Upper lobe of left lung (tissue), 6 donors: Measurements from ENCODE around the gene FKBP8. TPM values are rescaled to one million over a fixed set of nuclear protein-coding genes. Genes with fewer than 3 reads are reported as not detected.
"Not testable (repeated sequence)": the region's sequence is repeated elsewhere in the genome, so short reads cannot be mapped to it uniquely, and the experiment has no call there.

Source experiments
- ATAC-seq, 2 donors: fragments of 200-7000 bp; cut with Tn5 transposase; one replicate each; pipeline ENCODE4 v1.9.1; 2022; ENCODE audit warnings: mild to moderate bottlenecking in 2 of 2, moderate library complexity in 2 of 2; ENCODE audit not compliant: low FRiP score in 2 of 2
- DNase-seq, 2 donors: peaks; one replicate each; pipeline ENCODE4 v3.0.0-alpha.2; 2019 to 2020
- H3K27ac ChIP-seq, 4 donors: fragments of 200-600 bp; sonication (generic); one replicate each; pipeline ENCODE4 v1.5.1; 2016 to 2019
- H3K27me3 ChIP-seq, 4 donors: fragments of 200-600 bp; sonication (generic); one replicate each; pipeline ENCODE4 v1.5.1; 2017 to 2019
- H3K36me3 ChIP-seq, 4 donors: fragments of 200-600 bp; sonication (generic); one replicate each; pipeline ENCODE4 v1.5.1; 2016 to 2019
- H3K4me1 ChIP-seq, 4 donors: fragments of 200-600 bp; sonication (generic); one replicate each; pipeline ENCODE4 v1.5.1; 2018 to 2019
- H3K4me3 ChIP-seq, 4 donors: fragments of 200-600 bp; sonication (generic); one replicate each; pipeline ENCODE4 v1.5.1; 2017 to 2019; ENCODE audit warnings: mild to moderate bottlenecking in 2 of 4, moderate library complexity in 1 of 4
- H3K9me3 ChIP-seq, 4 donors: fragments of 200-600 bp; sonication (generic); one replicate each; pipeline ENCODE4 v1.5.1; 2018 to 2019
- EP300 ChIP-seq, 4 donors: sonication (generic); formaldehyde crosslinking; IDR thresholded peaks; one replicate each; pipeline ENCODE4 v1.5.1; 2017; ENCODE audit warnings: antibody characterized with exemption in 4 of 4, control low read depth in 2 of 4
- POLR2A ChIP-seq, 4 donors: fragments of 450-650 bp; IDR thresholded peaks; one replicate each; pipeline ENCODE4 v1.5.1; 2016 to 2017; ENCODE audit warnings: antibody characterized with exemption in 4 of 4, mild to moderate bottlenecking in 2 of 4
- POLR2AphosphoS5 ChIP-seq, 2 donors: sonication (generic); formaldehyde crosslinking; IDR thresholded peaks; one replicate each; pipeline ENCODE4 v1.5.1; 2017; ENCODE audit warnings: antibody characterized with exemption in 2 of 2
- WGBS, 2 donors: methylation state at CpG; one replicate each; pipeline ENCODE4 v1.1.5; 2017 to 2018; 5-methylcytosine and 5-hydroxymethylcytosine counted together
- total RNA-seq, 6 donors: library from RNA; depleted of rRNA in 4 of 6; stranded (reverse); fragments of >200 nt in 4 of 6; gene quantifications; one replicate each; pipeline versions ENCODE4 v1.1.0 to v1.2.1, GENCODE V29; 2016 to 2021
- TF ChIP-seq, protein P1 (sequence below), 6 experiments: fragments of 450-650 bp in 4 of 6; fragments of 200-600 bp in 2 of 6; sonication (generic) in 2 of 6; IDR thresholded peaks; one replicate each; pipeline ENCODE4 v1.5.1; 2016 to 2019; ENCODE audit warnings: antibody characterized with exemption in 6 of 6
- donor health status: DM: no; HTN: no; CAD: no; lungs with moderate emphysema.
- donor health status: DM: no; HTN: yes; CAD: no; lungs with severe emphysema.

Gene FKBP8
- total RNA-seq, 6 donors from 2014 or later: 242 to 450 (median 284) TPM

DNA sequence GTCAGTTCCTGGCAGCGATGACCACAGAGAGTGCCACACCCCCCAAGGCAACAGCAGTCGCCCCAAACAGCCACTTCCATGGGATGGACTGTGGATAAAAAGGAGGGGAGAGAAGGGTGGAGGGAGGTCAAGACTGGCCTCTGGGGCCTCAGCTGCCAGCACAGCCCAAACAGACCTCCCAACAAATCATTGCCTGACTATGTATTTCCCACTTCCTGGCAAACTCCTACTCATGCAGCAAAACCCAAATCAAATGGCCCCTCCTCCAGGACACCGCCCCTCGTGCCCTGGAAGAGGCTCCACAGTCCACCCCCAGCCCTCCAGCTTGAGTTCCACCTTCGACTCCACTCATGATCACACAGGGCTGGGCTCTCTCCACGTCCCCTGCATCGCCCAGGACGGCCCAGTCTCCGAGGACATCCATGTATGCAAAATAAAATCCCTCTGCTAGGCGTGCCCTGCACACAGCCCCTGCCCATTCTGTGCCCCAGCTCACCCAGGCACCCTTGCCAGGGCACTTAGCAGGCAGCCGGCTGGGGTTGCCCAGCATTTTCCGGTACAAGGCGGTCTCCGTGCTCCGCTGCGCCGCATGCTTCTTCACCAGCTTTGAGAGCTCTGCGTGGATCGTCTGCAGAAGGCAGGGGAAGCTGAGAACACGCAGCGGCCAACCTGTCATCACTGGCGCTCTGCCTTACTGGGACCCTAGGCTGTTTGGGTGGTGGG, 11.0 kb downstream of the FKBP8 start:
- no peaks in the 10 kb centered on the region for H3K9me3 ChIP-seq
- DNase-seq (peak in 1 of 2 donors; percentile 68), ATAC-seq (no peak)
- TF ChIP-seq POLR2AphosphoS5 (IDR thresholded peaks at IDR 0.05): no peak
- TF ChIP-seq POLR2A (IDR thresholded peaks at IDR 0.05): no peak
- TF ChIP-seq, protein P1, sequence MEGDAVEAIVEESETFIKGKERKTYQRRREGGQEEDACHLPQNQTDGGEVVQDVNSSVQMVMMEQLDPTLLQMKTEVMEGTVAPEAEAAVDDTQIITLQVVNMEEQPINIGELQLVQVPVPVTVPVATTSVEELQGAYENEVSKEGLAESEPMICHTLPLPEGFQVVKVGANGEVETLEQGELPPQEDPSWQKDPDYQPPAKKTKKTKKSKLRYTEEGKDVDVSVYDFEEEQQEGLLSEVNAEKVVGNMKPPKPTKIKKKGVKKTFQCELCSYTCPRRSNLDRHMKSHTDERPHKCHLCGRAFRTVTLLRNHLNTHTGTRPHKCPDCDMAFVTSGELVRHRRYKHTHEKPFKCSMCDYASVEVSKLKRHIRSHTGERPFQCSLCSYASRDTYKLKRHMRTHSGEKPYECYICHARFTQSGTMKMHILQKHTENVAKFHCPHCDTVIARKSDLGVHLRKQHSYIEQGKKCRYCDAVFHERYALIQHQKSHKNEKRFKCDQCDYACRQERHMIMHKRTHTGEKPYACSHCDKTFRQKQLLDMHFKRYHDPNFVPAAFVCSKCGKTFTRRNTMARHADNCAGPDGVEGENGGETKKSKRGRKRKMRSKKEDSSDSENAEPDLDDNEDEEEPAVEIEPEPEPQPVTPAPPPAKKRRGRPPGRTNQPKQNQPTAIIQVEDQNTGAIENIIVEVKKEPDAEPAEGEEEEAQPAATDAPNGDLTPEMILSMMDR (IDR thresholded peaks at IDR 0.05): no peak
- TF ChIP-seq EP300 (IDR thresholded peaks at IDR 0.05): no peak
- H3K27me3 ChIP-seq: no peaks in the 10 kb centered on the region
- no peak overlapping the region for H3K27ac ChIP-seq
- H3K36me3 ChIP-seq: peaks cover 19 to 58% (median 47%) of the 10 kb centered on the region in 4 donors
- H3K4me1 ChIP-seq: no peaks in the 10 kb centered on the region
- H3K4me3 ChIP-seq: no peak overlapping the region
- WGBS, 2 donors: 97% methylated on average over 12 to 22 of the region's 22 CpGs

DNA sequence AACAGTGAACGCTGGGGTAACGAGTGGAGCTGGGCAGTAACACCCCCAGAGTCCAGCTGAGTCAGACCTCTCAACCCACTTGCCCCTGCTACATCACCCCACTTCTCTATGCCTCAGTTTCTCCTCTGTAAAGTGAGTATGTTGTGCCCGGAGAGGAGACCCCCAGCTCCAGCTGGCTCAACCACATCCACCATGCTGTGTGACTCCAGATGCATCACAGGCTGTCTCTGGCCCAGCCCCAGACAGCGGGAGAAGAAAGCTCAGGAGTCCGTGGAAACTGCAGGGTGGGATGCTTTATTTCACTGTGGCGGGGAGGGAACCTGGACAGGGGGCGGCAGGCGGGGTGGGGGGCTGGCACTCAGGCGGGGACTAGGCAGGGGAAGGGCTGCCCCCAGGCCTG, 11.9 kb downstream of the FKBP8 start:
- DNase-seq (no peak), ATAC-seq (no peak)
- Histone ChIP-seq H3K36me3 (peaks cover 18 to 50% (median 39%) of the 10 kb centered on the region in 4 donors), H3K27me3 (no peaks in the 10 kb centered on the region), H3K27ac (no peak overlapping the region), H3K9me3 (no peaks in the 10 kb centered on the region), H3K4me1 (no peaks in the 10 kb centered on the region), H3K4me3 (no peak overlapping the region)
- TF ChIP-seq POLR2AphosphoS5 (IDR thresholded peaks at IDR 0.05): no peak
- no peak for TF ChIP-seq POLR2A (IDR thresholded peaks at IDR 0.05)
- TF ChIP-seq EP300 (IDR thresholded peaks at IDR 0.05): no peak
- TF ChIP-seq, protein P1 (IDR thresholded peaks at IDR 0.05): no peak
- 98 to 99% methylated on average over 7 to 8 of the region's 9 CpGs for WGBS, 2 donors

DNA sequence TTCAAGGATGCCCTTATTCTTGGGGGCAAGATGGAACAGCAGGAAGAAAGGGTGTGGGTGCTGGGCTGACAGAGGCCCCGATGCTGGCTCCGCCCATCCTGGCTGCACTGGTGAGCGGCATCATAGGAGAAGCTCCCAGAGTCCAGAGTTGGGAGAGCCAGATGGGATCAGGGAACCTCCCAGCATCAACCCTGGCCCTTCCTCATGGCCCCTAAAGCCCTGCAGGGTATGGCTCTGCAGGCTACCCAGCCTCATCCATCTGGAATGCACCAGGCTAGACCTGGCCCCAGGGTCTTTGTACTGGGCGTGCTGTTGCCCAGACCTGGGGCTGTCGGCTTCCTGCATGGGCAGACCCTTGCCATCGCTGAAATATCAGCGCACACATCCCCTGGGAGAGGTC, 13.6 kb downstream of the FKBP8 start:
- DNase-seq (no peak), ATAC-seq (peak in 1 of 2 donors; percentile 27)
- no peaks in the 10 kb centered on the region for H3K4me1 ChIP-seq
- H3K4me3 ChIP-seq: no peak overlapping the region
- TF ChIP-seq EP300 (IDR thresholded peaks at IDR 0.05): no peak
- TF ChIP-seq, protein P1 (IDR thresholded peaks at IDR 0.05): no peak
- TF ChIP-seq POLR2A (IDR thresholded peaks at IDR 0.05): no peak
- TF ChIP-seq POLR2AphosphoS5 (IDR thresholded peaks at IDR 0.05): no peak
- no peak overlapping the region for H3K27ac ChIP-seq
- no peaks in the 10 kb centered on the region for H3K27me3 ChIP-seq
- 82 to 83% methylated on average over 7 of the region's 7 CpGs for WGBS, 2 donors
- H3K36me3 ChIP-seq: peaks cover 14 to 35% (median 27%) of the 10 kb centered on the region in 4 donors
- H3K9me3 ChIP-seq: no peaks in the 10 kb centered on the region

DNA sequence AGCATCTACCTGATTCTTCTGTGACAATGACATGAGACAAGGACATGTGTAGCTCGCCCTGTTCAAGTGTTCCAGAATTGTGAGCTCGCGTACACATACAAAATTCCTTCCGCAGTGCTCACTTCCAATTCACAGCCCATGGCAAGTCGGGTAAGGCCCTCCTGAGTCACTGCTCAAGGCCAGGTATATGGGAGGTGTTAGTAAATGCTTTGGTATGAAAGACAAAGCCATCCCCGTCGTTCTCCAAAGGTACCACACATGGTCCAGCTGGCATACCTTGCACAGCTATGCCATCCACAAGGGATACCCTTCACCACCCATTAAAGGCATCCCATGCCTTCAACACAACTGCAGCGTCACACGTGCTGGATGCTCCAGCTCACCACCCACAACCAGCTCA, 17.1 kb downstream of the FKBP8 start:
- H3K4me3 ChIP-seq: no peak overlapping the region
- ATAC-seq (no peak), DNase-seq (no peak)
- H3K27me3 ChIP-seq: no peaks in the 10 kb centered on the region
- H3K9me3 ChIP-seq: no peaks in the 10 kb centered on the region
- peaks cover 0 to 4% (median 0%) of the 10 kb centered on the region in 4 donors for H3K4me1 ChIP-seq
- WGBS, 2 donors: 95 to 96% methylated on average over 9 of the region's 9 CpGs
- H3K36me3 ChIP-seq: peaks cover 1 to 5% (median 2%) of the 10 kb centered on the region in 4 donors
- TF ChIP-seq, protein P1 (IDR thresholded peaks at IDR 0.05): no peak
- TF ChIP-seq POLR2AphosphoS5 (IDR thresholded peaks at IDR 0.05) (no peak), EP300 (IDR thresholded peaks at IDR 0.05) (no peak), POLR2A (IDR thresholded peaks at IDR 0.05) (no peak)
- no peak overlapping the region for H3K27ac ChIP-seq

DNA sequence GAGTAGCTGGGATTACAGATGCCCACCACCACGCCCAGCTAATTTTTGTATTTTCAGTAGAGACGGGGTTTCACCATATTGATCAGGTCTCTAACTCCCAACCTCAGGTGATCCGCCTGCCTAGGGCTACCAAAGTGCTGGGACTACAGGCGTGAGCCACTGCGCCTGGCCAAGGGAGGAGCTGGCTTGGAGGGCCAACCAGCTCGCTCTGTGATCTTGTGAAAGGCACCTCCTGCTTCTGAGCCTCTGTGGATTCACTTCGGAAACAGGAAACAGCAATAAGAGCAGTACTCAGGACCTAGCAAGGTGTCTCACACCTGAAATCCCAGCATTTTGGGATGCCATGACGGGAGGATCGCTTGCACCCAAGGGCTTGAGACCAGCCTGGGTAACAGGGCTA, 19.5 kb downstream of the FKBP8 start:
- peaks cover 14 to 19% (median 16%) of the 10 kb centered on the region in 4 donors for H3K4me1 ChIP-seq
- H3K27me3 ChIP-seq: no peaks in the 10 kb centered on the region
- H3K9me3 ChIP-seq: no peaks in the 10 kb centered on the region
- WGBS, 2 donors: 90 to 92% methylated on average over 8 to 9 of the region's 9 CpGs
- no peak overlapping the region for H3K4me3 ChIP-seq
- no peak for DNase-seq
- TF ChIP-seq EP300 (IDR thresholded peaks at IDR 0.05) (no peak), POLR2AphosphoS5 (IDR thresholded peaks at IDR 0.05) (no peak), POLR2A (IDR thresholded peaks at IDR 0.05) (no peak)
- TF ChIP-seq, protein P1 (IDR thresholded peaks at IDR 0.05): no peak
- H3K36me3 ChIP-seq: no peaks in the 10 kb centered on the region
- no peak for ATAC-seq
- H3K27ac ChIP-seq: no peak overlapping the region

DNA sequence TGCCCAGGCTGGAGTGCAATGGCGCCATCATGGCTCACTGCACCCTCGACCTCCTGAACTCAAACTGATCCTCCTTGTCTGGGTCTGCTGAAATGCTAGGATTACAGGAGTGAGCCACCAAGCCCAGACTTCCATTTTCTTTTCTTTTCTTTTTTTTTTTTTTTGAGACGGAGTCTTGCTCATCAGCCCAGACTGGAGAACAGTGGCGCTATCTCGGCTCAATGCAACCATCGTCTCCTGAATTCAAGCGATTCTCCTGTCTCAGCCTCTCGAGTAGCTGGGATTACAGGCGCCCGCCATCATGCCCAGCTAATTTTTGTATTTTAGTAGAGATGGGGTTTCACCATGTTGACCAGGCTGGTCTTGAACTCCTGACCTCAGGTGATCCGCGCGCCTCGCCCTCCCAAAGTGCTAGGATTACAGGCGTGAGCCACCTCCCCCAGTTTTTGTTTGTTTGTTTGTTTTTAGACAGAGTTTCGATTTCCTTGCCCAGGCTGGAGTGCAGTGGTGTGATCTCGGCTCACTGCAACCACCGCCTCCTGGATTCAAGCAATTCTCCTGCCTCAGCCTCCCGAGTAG, 20.4 kb downstream of the FKBP8 start:
- H3K27ac ChIP-seq: peak overlapping the region in 3 of 4 donors; percentile 27 to 50 (median 49)
- DNase-seq: not testable (repeated sequence)

More for the DNA sequence above, 20.4 kb downstream of the FKBP8 start:
- H3K4me3 ChIP-seq: peak overlapping the region in 2 of 4 donors; percentile 17 to 24
- not testable (repeated sequence) for H3K36me3 ChIP-seq, H3K9me3 ChIP-seq, H3K27me3 ChIP-seq, ATAC-seq
- peaks cover 18 to 24% (median 20%) of the 10 kb centered on the region in 4 donors for H3K4me1 ChIP-seq
- WGBS, 2 donors: 62 to 75% methylated on average over 19 of the region's 19 CpGs
